RCC 7860 (cell line): Measurements from ENCODE around the gene EPB41.
"Not testable (repeated sequence)": the region's sequence is repeated elsewhere in the genome, so short reads cannot be mapped to it uniquely, and the experiment has no call there.

Experiments
- DNase-seq: peaks from one replicate; pipeline ENCODE4 v3.0.0-alpha.2; 2015; ENCODE audit warnings: low spot score
- FAIRE-seq: peaks from 2 replicates; lab custom pipeline; 2012; peaks lifted over from hg19 to GRCh38; lab: Jason Lieb, UNC

EPB41 gene

DNA sequence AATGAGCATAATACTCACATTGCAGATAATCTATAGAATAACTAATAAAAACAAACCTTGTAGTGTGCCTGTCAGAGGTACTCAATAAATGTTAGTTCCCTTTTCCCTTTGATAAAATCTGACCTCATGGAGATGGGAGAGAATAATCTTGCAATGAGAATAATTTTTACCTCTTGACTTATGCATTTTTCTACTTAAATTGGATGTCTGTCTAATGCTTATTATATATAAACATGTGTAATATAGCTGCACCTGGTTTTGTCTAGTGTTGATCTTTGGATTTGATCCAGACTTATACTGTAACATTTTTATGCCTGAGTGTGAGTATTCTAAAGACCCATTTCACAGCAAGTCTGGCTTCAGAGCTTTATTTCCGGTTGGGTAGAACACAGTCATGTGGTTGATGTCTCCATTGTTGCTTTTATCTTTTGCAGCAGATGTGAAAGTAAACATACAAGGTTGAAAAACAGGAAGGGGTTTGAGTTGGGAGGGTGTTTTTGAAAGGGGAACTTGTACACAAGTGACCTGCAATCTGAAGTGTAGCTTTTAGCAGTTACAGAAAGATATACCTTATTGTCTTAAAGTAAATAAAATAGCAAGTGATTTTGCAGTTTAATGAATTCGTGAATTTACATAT is 12.4 kb downstream of the EPB41 start:
- FAIRE-seq = no peak

DNA sequence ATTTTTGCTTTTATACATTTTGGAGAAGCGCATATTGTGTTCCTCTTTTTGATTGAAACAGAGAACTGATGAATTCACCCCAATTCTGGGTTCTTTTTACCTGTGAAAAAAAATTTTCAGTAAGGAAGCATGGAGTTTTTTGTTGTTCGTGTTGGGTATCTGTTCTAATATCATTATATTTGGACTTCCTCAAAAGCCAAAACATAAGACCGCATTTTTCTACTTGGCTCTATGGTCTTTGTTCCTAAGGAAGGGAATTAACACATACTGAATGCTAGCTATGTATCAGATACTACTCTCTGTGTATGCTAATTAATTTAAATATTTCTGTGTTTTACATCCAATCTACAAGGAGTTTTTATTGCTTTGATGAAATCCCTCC is 12.9 kb downstream of the EPB41 start:
- DNase-seq (no peak), FAIRE-seq (no peak)

More for the DNA sequence above, 12.4 kb downstream of the EPB41 start:
- no peak for DNase-seq

DNA sequence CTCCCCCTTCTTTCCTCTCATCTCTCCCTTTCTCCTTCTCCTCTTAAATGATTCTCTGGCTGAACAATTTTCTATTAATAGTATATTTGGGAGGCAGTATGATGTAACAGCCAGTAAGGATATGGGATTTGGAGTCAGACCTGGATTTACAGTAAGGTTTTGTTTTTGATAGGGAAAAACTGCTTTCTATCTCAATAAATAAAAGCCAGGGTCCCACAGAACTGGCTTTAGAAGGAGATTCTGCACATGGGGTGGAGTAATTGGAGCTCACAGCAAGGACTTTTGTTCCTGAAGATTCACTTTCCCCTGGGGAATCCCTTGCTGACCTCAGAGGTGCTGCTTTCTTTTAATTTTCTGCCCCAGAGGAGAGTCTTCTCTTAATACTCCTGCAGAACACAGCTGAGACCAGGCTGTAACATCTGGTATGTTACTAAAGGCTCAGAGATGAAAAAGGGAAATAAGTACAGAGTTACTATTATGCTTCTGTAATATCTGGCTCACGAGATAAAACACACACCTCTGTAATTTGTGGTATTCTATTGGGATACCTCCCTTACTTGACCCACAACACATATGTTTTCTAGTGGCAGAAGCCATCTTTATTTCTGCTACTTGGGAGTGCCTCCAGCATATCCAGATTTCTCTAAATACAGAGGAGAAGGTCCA is 13.4 kb downstream of the EPB41 start:
- DNase-seq (no peak), FAIRE-seq (no peak)

DNA sequence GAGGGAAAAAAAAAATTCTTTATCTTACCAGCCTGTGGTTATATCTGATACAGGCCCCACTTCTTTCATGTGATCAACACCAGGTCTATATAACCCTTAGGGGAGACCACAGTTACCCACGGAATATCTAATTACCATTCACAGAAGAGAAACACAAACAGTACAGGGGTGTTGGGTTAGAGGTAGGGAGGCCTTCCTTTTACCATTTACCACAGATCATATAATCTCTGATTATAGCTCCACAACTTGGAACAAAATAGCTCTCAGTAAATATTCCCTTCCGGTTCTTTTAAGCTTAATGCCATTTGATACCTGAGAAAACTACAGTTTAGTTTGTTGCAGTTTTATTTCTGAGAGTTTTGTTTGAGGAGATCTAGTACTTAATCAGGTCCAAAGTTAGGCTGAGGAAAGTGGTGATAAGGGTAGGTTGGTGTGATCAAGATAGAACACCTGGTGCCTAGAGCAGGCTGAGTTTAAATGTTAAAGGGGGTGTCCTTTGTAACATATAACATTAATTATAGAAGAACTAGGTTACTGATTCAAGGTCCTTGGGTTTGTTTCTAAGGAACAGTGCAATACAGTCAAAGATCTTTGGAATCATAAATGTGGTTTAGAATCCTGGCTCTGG is 14.1 kb downstream of the EPB41 start:
- no peak for FAIRE-seq
- no peak for DNase-seq

DNA sequence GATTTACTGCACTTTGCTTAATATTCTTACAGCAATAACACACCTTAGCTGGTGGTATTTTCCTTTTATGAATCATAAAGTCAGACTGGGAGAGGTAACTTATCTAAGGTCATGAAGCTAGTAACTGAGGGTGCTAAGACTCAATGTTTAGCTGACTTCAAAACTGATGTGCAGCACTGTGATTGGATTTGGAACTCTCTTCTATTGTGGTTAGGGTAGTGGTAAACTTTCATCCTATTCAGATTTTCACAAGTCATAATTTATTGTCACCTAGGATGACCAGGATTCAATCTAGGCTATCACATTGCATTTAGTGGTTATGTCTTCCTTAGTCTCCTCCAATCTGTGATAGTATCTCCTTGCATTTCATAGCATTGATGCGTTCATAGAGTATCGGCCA is 18.9 kb downstream of the EPB41 start:
- FAIRE-seq (no peak), DNase-seq (no peak)

DNA sequence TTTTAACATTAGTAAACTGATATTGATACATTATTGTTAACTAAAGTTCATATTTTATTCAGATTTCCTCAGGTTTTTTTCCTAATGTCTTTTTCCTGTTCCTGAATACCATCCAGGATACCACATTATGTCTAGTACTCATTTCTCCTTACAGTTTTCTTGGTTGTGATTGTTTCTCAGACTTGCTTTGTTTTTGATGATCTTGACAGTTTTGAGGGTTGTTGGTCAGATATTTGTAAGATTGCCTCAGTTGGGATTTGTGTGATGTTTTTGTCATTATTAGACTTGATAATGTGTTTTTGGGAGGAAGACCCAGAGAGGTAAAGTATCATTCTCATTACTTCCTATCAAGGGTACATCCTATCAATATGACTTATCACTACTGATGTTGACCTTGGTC is 19.5 kb downstream of the EPB41 start:
- DNase-seq = no peak
- FAIRE-seq = no peak

DNA sequence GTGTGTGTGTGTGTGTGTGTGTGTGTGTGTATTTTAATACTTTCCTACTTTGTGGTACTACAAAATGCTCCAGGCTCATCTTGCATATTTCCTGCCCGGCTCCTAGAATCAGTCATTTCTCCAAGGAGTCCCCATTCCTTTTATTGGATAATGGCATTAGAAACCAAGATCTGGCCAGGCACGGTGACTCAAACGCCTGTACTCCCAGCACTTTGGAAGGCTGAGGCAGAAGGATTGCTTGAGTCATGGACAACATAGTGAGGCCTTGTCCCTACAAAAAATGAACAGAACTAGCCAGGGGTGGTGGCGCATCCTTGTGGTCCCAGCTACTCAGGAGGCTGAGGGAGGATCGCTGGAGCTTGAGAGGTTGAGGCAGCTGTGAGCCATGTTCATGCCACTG is 20.3 kb downstream of the EPB41 start:
- DNase-seq (no peak), FAIRE-seq (no peak)

DNA sequence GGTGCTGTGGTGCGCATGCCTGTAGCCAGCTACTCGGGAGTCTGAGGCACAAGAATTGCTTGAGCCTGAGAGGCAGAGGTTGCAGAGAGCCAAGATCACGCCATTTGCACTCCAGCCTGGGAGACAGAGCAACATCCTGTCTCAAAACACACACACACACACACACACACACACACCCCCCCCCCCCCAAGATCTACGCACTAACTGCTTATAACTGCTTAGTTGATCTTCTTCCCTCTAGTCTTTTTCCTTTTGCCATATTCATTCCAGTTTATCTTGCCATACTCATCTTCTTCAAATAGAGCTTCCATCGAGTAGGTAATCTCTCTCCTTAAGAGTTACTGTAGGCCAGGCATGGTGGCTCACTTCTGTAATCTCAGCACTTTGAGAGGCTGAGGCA is 20.9 kb downstream of the EPB41 start:
- no peak for FAIRE-seq

DNA sequence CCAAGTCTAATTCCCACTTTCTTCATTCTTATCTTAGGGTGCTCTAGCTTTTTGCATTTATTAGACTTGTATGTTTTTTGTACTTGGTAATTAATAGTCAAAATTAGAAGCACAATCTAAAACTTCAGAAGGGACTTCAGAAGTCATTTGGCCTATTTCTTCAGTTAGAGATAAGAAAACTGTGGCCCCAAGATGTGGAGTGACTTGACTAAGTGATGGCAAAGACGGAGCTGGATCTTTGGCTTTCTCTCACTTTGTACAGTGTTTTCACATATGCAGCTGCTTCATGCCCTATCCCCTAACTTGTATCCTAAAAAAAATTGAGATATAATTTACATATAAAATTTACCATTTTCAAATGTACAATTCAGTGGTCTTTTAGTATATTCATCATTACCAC is 21.7 kb downstream of the EPB41 start:
- DNase-seq = no peak
- no peak for FAIRE-seq

More for the DNA sequence above, 20.9 kb downstream of the EPB41 start:
- DNase-seq = no peak

DNA sequence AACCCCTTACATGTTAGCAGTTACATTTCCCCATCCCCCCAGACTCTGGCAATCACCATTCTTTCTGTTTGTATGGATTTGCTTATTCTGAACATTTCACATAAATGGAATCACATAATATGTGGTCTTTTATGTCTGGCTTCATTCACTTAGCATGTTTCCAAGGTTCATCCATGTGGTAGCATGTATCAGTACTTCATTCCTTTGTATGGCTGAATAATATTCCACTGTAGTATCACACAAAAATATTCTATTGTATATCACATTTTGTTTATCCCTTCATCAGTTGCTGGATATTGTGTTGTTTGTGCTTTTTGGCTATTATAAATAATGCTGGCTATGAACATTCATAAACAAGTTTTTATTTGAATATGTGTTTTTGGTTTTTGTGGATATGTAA is 22.2 kb downstream of the EPB41 start:
- DNase-seq = no peak

DNA sequence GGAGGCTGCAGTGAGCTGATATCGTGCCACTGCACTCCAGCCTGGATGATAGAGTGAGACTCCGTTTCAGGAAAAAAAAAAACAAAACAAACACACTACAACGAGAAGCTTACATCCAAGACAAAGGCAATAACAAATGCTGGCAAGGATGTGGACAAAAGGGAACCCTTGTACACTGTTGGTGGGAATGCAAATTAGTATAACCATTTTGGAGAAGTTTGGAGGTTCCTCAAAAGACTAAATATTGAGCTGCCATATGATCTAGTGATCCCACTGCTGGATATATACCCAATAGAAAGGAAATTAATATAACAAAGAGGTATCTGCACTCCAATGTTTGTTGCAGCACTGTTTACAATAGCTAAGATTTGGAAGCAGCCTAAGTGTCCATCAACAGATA is 29.2 kb downstream of the EPB41 start:
- FAIRE-seq, DNase-seq: not testable (repeated sequence)

More for the DNA sequence above, 22.2 kb downstream of the EPB41 start:
- FAIRE-seq = no peak

DNA sequence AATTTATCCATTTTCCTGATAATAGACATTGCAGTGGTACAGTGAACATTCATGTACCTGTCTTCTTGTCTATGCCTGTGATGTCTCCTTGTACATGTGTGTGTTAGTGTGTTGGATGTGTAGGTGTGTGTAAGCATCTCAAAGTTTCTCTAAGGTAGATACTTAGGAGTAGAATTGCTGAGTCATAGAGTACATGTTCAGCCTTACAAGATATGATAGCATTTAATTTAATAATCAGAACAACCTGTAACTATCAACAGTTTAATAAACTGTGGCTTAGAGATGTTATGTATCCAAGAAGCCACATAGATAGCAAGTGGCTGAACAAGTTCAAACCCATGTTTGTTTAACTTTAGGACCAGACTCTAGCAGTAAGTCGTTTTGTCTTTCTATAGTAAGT is 35.6 kb downstream of the EPB41 start:
- DNase-seq (no peak), FAIRE-seq (no peak)

DNA sequence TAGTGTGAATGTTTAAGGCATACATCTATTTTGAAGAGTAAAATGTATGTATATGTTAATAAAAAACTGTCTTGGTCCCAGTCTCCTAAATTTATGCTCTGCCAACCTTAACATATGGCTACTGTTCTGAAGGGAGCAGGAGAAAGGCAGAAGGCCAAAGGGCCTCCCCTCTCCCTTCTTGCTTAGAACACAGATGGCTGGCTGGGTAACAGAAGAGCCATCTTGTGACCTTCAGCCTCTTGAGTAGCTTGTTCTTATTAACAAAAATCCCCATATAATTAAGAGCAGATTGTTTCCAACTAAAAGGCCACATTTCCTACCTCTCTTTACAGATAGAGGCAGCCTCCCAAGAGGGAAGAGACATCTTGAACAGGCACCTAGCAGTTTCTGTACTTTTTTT is 36.1 kb downstream of the EPB41 start:
- DNase-seq (no peak), FAIRE-seq (no peak)

DNA sequence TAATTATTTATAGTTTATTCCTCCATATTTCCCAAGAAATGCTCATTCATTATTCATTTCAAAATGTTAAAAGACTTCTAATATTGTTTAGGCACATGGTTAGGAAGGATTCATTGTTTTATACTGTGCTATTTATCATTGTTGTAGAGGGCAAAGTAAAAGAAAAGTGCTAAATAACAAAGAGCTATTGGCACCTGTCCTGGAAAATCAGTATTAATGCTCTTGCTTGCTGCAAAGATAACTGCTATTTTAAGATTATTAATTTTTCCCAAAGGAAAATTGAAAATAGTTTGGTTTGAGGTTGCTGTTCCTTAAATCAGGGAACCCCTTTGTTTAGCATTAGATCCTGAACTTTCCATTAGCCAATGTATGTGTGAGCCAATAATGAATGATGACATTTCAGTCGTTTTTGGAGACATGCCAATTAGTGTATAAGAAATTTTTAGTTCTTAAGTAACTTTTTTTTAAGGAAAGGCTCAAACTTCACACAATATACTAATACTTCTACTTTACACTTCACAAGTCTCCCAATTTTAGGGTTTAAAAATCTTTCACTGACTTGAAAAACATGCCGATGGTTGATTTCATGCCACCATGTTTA is 39.9 kb downstream of the EPB41 start:
- no peak for FAIRE-seq
- DNase-seq = no peak

DNA sequence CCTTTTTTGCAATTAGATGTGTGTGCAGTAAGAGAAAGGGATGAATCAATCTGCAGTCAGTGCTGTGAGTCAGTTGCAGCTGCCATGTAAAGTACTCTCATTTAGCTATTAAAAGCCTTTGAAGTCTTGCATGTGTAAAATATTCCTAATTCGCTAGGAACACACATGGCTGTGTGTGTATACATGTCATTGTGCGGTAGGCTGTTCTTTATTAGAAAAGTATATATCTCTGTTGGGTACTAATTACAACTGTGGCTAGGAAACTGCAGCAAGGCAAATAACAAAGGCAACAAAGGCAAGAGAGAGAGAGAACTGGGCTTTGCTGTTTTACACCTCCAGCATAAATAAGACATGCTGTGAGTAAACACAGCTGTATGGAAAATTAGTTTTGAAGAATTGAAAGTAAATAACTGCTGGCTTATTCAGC is 41.7 kb downstream of the EPB41 start:
- no peak for DNase-seq

DNA sequence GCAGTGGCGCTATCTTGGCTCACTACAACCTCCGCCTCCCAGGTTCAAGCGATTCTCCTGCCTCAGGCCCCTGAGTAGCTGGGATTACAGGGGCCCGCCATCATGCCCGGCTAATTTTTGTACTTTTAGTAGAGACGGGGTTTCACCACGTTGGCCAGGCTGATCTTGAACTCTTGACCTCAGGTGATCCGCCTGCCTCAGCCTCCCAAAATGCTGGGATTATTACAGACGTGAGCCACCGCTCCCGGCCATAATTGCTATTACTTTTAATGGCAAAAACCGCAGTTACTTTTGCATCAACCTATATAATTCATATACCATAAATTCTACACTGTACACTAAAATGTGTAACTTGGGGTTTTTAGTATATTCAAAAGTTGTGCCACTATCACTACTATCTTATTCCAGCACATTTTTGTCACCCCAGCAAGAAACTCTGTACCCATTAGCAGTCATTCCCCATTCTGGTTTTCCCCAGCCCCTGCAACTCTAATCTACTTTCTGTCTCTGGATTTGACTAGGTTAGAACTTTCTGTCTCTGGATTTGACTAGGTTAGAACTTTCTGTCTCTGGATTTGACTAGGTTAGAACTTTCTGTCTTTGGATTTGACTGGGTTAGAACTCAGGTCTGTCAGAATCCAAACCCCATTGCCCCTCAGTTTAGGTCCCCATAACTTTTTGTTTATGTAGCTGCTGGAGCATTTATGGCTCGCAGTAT is 47.9 kb downstream of the EPB41 start:
- not testable (repeated sequence) for FAIRE-seq

More for the DNA sequence above, 41.7 kb downstream of the EPB41 start:
- no peak for FAIRE-seq

DNA sequence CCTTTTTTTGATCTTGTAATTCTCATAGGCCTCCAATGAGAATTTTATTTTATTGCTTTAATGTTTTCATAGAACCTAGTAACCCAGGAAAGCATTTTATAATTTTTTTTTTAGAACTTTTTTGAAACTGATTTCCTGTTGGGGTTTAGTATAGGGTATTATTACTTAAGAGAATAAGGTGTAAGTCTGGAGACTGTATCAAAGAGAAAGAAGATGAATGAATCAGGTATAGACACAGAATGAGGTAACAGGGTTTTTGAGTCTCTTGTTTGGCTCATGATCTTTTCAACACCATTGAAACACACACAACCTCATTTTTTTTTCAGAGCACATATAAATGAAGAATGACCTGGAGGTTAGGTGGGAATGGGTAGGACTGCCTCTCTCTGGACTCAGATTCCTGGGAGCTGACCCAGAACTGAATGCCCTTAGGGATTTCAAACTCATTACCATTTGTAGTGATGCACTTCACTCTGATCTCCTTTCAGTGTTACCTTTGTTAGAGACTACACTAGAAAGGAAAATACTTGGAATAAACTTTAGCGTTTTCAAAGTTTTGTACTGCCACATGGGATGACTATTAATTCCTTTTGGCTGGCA is 51.0 kb downstream of the EPB41 start:
- no peak for DNase-seq
- FAIRE-seq = peak; percentile 44

More for the DNA sequence above, 47.9 kb downstream of the EPB41 start:
- DNase-seq = not testable (repeated sequence)

DNA sequence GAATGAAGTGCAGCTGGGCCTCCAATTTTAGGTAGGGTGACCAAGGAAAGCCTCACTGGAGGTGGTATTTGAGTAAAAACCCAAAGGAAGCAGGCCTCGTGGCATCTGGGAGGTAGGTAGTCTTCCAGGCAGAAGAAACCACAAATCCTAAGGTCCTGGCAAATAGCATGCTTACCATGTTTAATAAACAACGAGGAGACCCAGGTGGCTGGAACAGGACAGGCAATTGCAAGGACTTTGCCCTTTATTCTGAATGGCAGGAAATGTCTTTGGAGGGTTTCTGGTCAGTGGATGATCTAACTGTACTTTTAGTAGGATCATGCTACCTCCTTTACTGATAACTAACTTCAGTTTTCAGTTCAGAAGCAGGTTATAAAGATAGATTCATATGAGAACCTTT is 52.2 kb downstream of the EPB41 start:
- FAIRE-seq = peak; percentile 89

DNA sequence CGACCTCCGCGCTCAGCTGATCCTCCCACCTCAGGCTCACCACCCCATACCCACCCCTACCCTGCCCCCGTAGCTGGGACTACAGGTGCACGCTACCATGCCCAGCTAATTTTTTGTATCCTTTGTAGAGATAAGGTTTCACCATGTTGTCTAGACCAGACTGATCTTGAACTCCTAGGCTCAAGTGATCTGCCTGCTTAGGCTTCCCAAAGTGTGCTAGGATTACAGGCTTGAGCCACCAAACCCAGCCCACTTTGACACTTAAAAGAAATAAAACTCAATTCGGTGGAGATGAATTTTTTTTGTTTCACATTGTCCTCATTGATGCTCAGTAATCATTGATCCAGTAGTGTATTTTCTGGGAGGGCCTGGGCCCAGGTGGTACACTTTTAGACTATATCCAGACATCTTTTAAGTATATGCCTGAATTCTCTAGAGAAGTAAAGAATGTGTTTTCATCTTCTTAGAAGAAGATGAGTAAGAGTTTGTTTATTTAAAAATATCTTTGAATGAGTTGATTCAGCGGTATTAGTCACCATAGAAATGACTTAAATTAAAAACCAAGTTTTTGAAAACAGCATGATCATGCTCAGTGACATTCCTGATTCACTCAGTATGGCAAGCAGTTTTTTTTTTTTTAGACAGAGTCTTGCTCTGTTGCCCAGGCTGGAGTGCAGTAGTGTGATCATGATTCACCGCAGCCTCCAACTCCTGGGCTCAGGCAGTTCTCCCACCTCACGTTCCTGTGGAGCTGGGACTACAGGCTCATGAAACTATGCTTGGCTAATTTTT is 57.8 kb downstream of the EPB41 start:
- DNase-seq (peak; percentile 78), FAIRE-seq (peak; percentile 97)

More for the DNA sequence above, 52.2 kb downstream of the EPB41 start:
- DNase-seq = peak; percentile 32
